Measurements from ENCODE around the gene NDUFS4.
A peak's percentile ranks its signal among the peaks of the same experiment; 100 is the strongest.
"Not testable (repeated sequence)": the region's sequence is repeated elsewhere in the genome, so short reads cannot be mapped to it uniquely, and the experiment has no call there.

NDUFS4 gene

GRCh38 chr5:53560506-53561191, at the start of gene NDUFS4:
NDUFS4 (plus strand) TSS chr5:53560639; CDS start chr5:53560663, 24 bp downstream.
- peak; percentile 76 for DNase-seq

GRCh38 chr5:53512539-53512938, 47.9 kb upstream of the NDUFS4 start:
- no peak for DNase-seq

GRCh38 chr5:53515988-53516387, 44.5 kb upstream of the NDUFS4 start:
- DNase-seq, result no peak

- DNase-seq, result no peak
These were observed 39.6 kb upstream of the NDUFS4 start for GRCh38 chr5:53520813-53521212.

GRCh38 chr5:53537711-53538110, 22.7 kb upstream of the NDUFS4 start:
- no peak for DNase-seq

- not testable (repeated sequence) for DNase-seq
These were observed 19.7 kb upstream of the NDUFS4 start for GRCh38 chr5:53540739-53541138.

GRCh38 chr5:53541859-53542258, 18.6 kb upstream of the NDUFS4 start:
- no peak for DNase-seq

GRCh38 chr5:53542926-53543325, 17.5 kb upstream of the NDUFS4 start:
- no peak for DNase-seq

GRCh38 chr5:53543401-53543800, 17.0 kb upstream of the NDUFS4 start:
- DNase-seq, result no peak

- DNase-seq, result no peak
These were observed 14.7 kb upstream of the NDUFS4 start for GRCh38 chr5:53545744-53546143.

- DNase-seq, result no peak
These were observed 13.2 kb upstream of the NDUFS4 start for GRCh38 chr5:53547226-53547625.

- DNase-seq, result not testable (repeated sequence)
These were observed 11.9 kb upstream of the NDUFS4 start for GRCh38 chr5:53548501-53548900.

- no peak for DNase-seq
These were observed 10.6 kb upstream of the NDUFS4 start for GRCh38 chr5:53549792-53550191.

- no peak for DNase-seq
These were observed 7.9 kb upstream of the NDUFS4 start for GRCh38 chr5:53552561-53552960.

GRCh38 chr5:53554444-53554843, 6.0 kb upstream of the NDUFS4 start:
- DNase-seq, result no peak

GRCh38 chr5:53555160-53555559, 5.3 kb upstream of the NDUFS4 start:
- DNase-seq, result no peak

GRCh38 chr5:53556001-53556400, 4.4 kb upstream of the NDUFS4 start:
- no peak for DNase-seq

- DNase-seq, result no peak
These were observed 3.1 kb upstream of the NDUFS4 start for GRCh38 chr5:53557386-53557785.

GRCh38 chr5:53558966-53559365, 1.5 kb upstream of the NDUFS4 start:
- no peak for DNase-seq

GRCh38 chr5:53560028-53560427, 411 bp upstream of the NDUFS4 start:
- no peak for DNase-seq

- no peak for DNase-seq
These were observed 8.0 kb downstream of the NDUFS4 start for GRCh38 chr5:53568401-53568800.

GRCh38 chr5:53568871-53569270, 8.4 kb downstream of the NDUFS4 start:
- DNase-seq, result no peak

- DNase-seq, result no peak
These were observed 9.0 kb downstream of the NDUFS4 start for GRCh38 chr5:53569453-53569852.

- no peak for DNase-seq
These were observed 11.0 kb downstream of the NDUFS4 start for GRCh38 chr5:53571403-53571802.

- no peak for DNase-seq
These were observed 14.7 kb downstream of the NDUFS4 start for GRCh38 chr5:53575101-53575500.
